ENCODE results near the gene OR6C2. TPM values are rescaled to one million over a fixed set of nuclear protein-coding genes. Genes with fewer than 3 reads are reported as not detected.

OR6C2 gene
- total RNA-seq (2011; cell fraction: chromatin; rRNA removed; ENCODE audit: low replicate concordance) = not detected in 2 replicates
- total RNA-seq (2011; cell fraction: nucleolus; rRNA removed) = not detected in 2 replicates
- total RNA-seq (2011; cell fraction: nucleoplasm; rRNA removed) = not detected in 2 replicates
- total RNA-seq (2014; rRNA removed) (not detected in 2 replicates), total RNA-seq (2014; rRNA removed; fragmentation: Illumina TruSeq; extraction: Trizol) (not detected in 2 replicates), total RNA-seq (2015; rRNA removed; fragmentation: Illumina TruSeq; extraction: Trizol) (not detected in 2 replicates), total RNA-seq (2021) (not detected in 2 replicates), polyA plus RNA-seq (2011; rRNA removed) (not detected in 2 replicates), polyA plus RNA-seq (2014; fragmentation: Illumina TruSeq; extraction: Trizol) (not detected in 2 replicates), polyA plus RNA-seq (2014; fragmentation: Nextera tagmentation; extraction: Ambion mirVana) (not detected), polyA plus RNA-seq (2014; rRNA removed) (not detected in 2 replicates), polyA minus RNA-seq (2011; rRNA and poly(A)+ RNA removed) (not detected in 2 replicates), Bru-seq, nascent RNA (not detected), BruChase-seq, experiment 1, labeled RNA remaining after a 2-hour chase (not detected), BruChase-seq, experiment 2, labeled RNA remaining after a 6-hour chase (percentile 9 among the genes with signal in this experiment)
- not detected in 2 replicates for polyA plus RNA-seq (2011; cell fraction: cytosol; rRNA removed)
- not detected in 2 replicates for polyA plus RNA-seq (2011; cell fraction: nucleus; rRNA removed)
- not detected in 2 replicates for polyA plus RNA-seq (2012)
- polyA minus RNA-seq (2011; cell fraction: cytosol; rRNA and poly(A)+ RNA removed) = not detected in 2 replicates
- polyA minus RNA-seq (2011; cell fraction: nucleus; rRNA and poly(A)+ RNA removed) = not detected in 2 replicates
- long read RNA-seq, experiment 1 = 0 reads
- long read RNA-seq, experiment 2 = 0 reads
- long read RNA-seq, experiment 3 = 0 reads

GRCh38 chr12:55443776-55444175, at the start of gene OR6C2:
Gene OR6C2, plus strand, starts transcription at chr12:55444076. Its CDS starts 8,138 bp downstream, at chr12:55452214.
- H3K4me3 ChIP-seq = no peak within 1 kb of the TSS
- ChIA-PET POLR2A (no interaction called here), CTCF (ENCODE audit: low intra/inter-chr PET ratio) (interaction anchor here (0.8 kb wide), 1 partner anchor 176 kb away, joined by 3 read pairs; no protein-coding TSS in a partner anchor)
- H3K36me3 ChIP-seq (ENCODE audit: control insufficient read depth, insufficient read depth, low read length) = no peaks in the 10 kb centered on the region
- intact Hi-C loops (cut with micrococcal nuclease) (loop anchor here (10.0 kb wide), 1 partner anchor 259 kb away; no protein-coding TSS in a partner anchor), in situ Hi-C loops (cut with MboI) (no loop called here)
- no peak for FAIRE-seq
- H3K4me2 ChIP-seq (ENCODE audit: insufficient read depth, low read length) = no peak within 1 kb of the TSS
- no peak for DNase-seq (ENCODE audit: extremely low read depth in 1 of 4, low spot score in 3 of 4)
- no peaks in the 10 kb centered on the region for H3K4me1 ChIP-seq (replicated peaks in 1 of 2; ENCODE audit: control insufficient read depth in 2 of 2, insufficient read depth in 2 of 2, low read length in 2 of 2)
- no peaks in the 10 kb centered on the region for H3K9me3 ChIP-seq (replicated peaks; ENCODE audit: control insufficient read depth, insufficient read depth, low read depth, low read length)
- no peaks in the 10 kb centered on the region for H3K79me2 ChIP-seq (ENCODE audit: control insufficient read depth, insufficient read depth, low read length)
- WGBS (ENCODE audit: insufficient coverage, low coverage, missing lambda C conversion rate) = 0% methylated on average over 2 of the region's 2 CpGs
- no peaks in the 10 kb centered on the region for H4K20me1 ChIP-seq (replicated peaks; ENCODE audit: control insufficient read depth, insufficient read depth, low read length)
- no peak within 1 kb of the TSS for H3K27ac ChIP-seq (ENCODE audit: extremely low read depth, low read depth, low read length)
- H2AFZ ChIP-seq (ENCODE audit: low read depth, low read length) = no peak within 1 kb of the TSS
- no peaks in the 10 kb centered on the region for H3K9me1 ChIP-seq (ENCODE audit: control insufficient read depth, insufficient read depth, low read length)
- ATAC-seq = no peak
- no peak within 1 kb of the TSS for H3K9ac ChIP-seq (ENCODE audit: insufficient read depth in 1 of 2, low read depth in 2 of 2, low read length in 2 of 2)
- BruUV-seq (replicated peaks) = no TSS peak
- H3K27me3 ChIP-seq (ENCODE audit: control insufficient read depth in 2 of 2, insufficient read depth in 2 of 2, low read length in 2 of 2) = no peaks in the 10 kb centered on the region
- TF ChIP-seq THAP12 (CRISPR knock-in tag; IDR thresholded peaks at IDR 0.05) (no peak), BRD9 (IDR thresholded peaks at IDR 0.05; ENCODE audit: low read depth, partially characterized antibody) (no peak), ZNF507 (tag; conservative IDR thresholded peaks at IDR 0.05) (no peak), TRIM24 (IDR thresholded peaks at IDR 0.05) (no peak), ZKSCAN1 (IDR thresholded peaks at IDR 0.05; ENCODE audit: low read depth, low read length) (no peak), CGGBP1 (CRISPR knock-in tag; IDR thresholded peaks at IDR 0.05) (no peak), SMARCE1 (IDR thresholded peaks at IDR 0.05) (no peak), BDP1 (IDR thresholded peaks at IDR 0.05; ENCODE audit: insufficient read depth, insufficient read length) (no peak), RAD21 (CRISPR knock-in tag; conservative IDR thresholded peaks at IDR 0.05 in 1 of 2, IDR thresholded peaks at IDR 0.05 in 1 of 2) (no peak), LCOR (CRISPR knock-in tag; IDR thresholded peaks at IDR 0.05) (no peak), PATZ1 (CRISPR knock-in tag; IDR thresholded peaks at IDR 0.05; ENCODE audit: borderline replicate concordance) (no peak), PTRF (tag; IDR thresholded peaks at IDR 0.05) (no peak), ELK1 (CRISPR knock-in tag; IDR thresholded peaks at IDR 0.05) (no peak), CEBPB (tag; IDR thresholded peaks at IDR 0.05) (no peak), POLR3G (IDR thresholded peaks at IDR 0.05; ENCODE audit: extremely low read depth, insufficient read length, insufficient replicate concordance) (no peak)
